K562 (cell line): ENCODE measurements around the gene KRTAP25-1. TPM values are rescaled to one million over a fixed set of nuclear protein-coding genes. Genes with fewer than 3 reads are reported as not detected.

Experiments
- ATAC-seq: fragments of 200-7000 bp; cut with Tn5 transposase; 3 replicates; pipeline ENCODE4 v1.9.1; 2020; ENCODE audit warnings: moderate library complexity
- BruUV-seq: library from RNA; stranded (reverse); fragments of 400-500 nt; replicated peaks from 2 replicates; lab custom pipeline; 2021; lab: Mats Ljungman, UMichigan
- CTCF ChIA-PET: fragments of 300-600 bp; formaldehyde crosslinking; extraction: SDS; loops from one replicate; lab custom pipeline; 2021; ENCODE audit warnings: low intra/inter-chr PET ratio; lab: Yijun Ruan, JAX
- POLR2A ChIA-PET: fragments of 300-600, 350-650 bp; sonication (Branson Sonifier 250); formaldehyde crosslinking; extraction: SDS; loops from one replicate; lab custom pipeline; 2021; ENCODE audit warnings: antibody characterized with exemption, inconsistent platforms; lab: Yijun Ruan, JAX
- DNase-seq, 4 experiments: peaks; one replicate each; pipeline versions ENCODE4 v3.0.0 to v3.0.0-alpha.2; 2011 to 2018; ENCODE audit warnings: low spot score in 3 of 4, mixed read lengths in 3 of 4; ENCODE audit errors: extremely low read depth in 1 of 4
- FAIRE-seq: peaks from 2 replicates; lab custom pipeline; 2011; peaks lifted over from hg19 to GRCh38; lab: Jason Lieb, UNC
- H2AFZ ChIP-seq: 2 replicates; pipeline ENCODE4 v1.6.0; 2011; ENCODE audit warnings: low read depth, low read length, control low read depth, inconsistent platforms
- H3K27ac ChIP-seq: fragments of 200-600 bp; 3 replicates; pipeline ENCODE4 v1.8.0; 2011; ENCODE audit warnings: low read depth, mild to moderate bottlenecking, control low read depth, inconsistent platforms, low read length, moderate library complexity, mixed read lengths; ENCODE audit errors: extremely low read depth
- H3K27me3 ChIP-seq, 2 experiments: fragments of 300-600 bp in 1 of 2; 2 replicates in 1 of 2; 3 replicates in 1 of 2; pipeline versions ENCODE4 v1.6.0 to v1.8.0; 2011; ENCODE audit warnings: inconsistent platforms in 2 of 2, low read length in 2 of 2, mild to moderate bottlenecking in 1 of 2, mixed read lengths in 1 of 2, moderate library complexity in 1 of 2; ENCODE audit not compliant: control insufficient read depth in 2 of 2, insufficient read depth in 2 of 2
- H3K36me3 ChIP-seq: fragments of 300-600 bp; 3 replicates; pipeline ENCODE4 v1.8.0; 2011; ENCODE audit warnings: mild to moderate bottlenecking, low read length, inconsistent platforms; ENCODE audit not compliant: control insufficient read depth, insufficient read depth
- H3K4me1 ChIP-seq, 2 experiments: fragments of 200-600 bp in 1 of 2; replicated peaks in 1 of 2; 2 replicates in 1 of 2; 3 replicates in 1 of 2; pipeline versions ENCODE4 v1.5.1 to v1.8.0; 2011; ENCODE audit warnings: inconsistent platforms in 2 of 2, low read length in 2 of 2, mild to moderate bottlenecking in 1 of 2, mixed read lengths in 1 of 2, moderate library complexity in 1 of 2; ENCODE audit not compliant: control insufficient read depth in 2 of 2, insufficient read depth in 2 of 2
- H3K4me2 ChIP-seq: 2 replicates; pipeline ENCODE4 v1.6.1; 2011; ENCODE audit warnings: low read length, control low read depth, inconsistent platforms, mixed read lengths; ENCODE audit not compliant: insufficient read depth
- H3K4me3 ChIP-seq: fragments of 200-600 bp; sonication (generic), shearing (Covaris generic); 2 replicates; pipeline ENCODE4 v1.5.1; 2016; ENCODE audit warnings: control low read depth, inconsistent platforms
- H3K79me2 ChIP-seq: fragments of 200-600 bp; 3 replicates; pipeline ENCODE4 v1.8.0; 2011; ENCODE audit warnings: low read length, inconsistent platforms; ENCODE audit not compliant: control insufficient read depth, insufficient read depth
- H3K9ac ChIP-seq, 2 experiments: 2 replicates each; pipeline versions ENCODE4 v1.6.0 to v1.6.1; 2011; ENCODE audit warnings: low read depth in 2 of 2, low read length in 2 of 2, control low read depth in 1 of 2, inconsistent platforms in 1 of 2, mild to moderate bottlenecking in 1 of 2, mixed read lengths in 1 of 2; ENCODE audit not compliant: insufficient read depth in 1 of 2
- H3K9me1 ChIP-seq: one replicate; pipeline ENCODE4 v1.6.0; 2011; ENCODE audit warnings: inconsistent platforms, mild to moderate bottlenecking, low read length, moderate library complexity; ENCODE audit not compliant: control insufficient read depth, insufficient read depth
- H3K9me3 ChIP-seq: replicated peaks from 2 replicates; pipeline ENCODE4 v1.5.1; 2011; ENCODE audit warnings: low read depth, low read length, inconsistent platforms; ENCODE audit not compliant: control insufficient read depth, insufficient read depth
- H4K20me1 ChIP-seq: replicated peaks from 2 replicates; pipeline ENCODE4 v1.6.1; 2011; ENCODE audit warnings: low read length, inconsistent platforms, mixed read lengths; ENCODE audit not compliant: control insufficient read depth, insufficient read depth
- GATAD2B ChIP-seq: fragments of 450-650 bp; IDR thresholded peaks from 2 replicates; pipeline ENCODE4 v1.6.1; 2017; ENCODE audit warnings: mild to moderate bottlenecking, borderline replicate concordance
- HIVEP1 ChIP-seq: fragments of 250-450 bp; sonication (Bioruptor Pico); IDR thresholded peaks from 2 replicates; pipeline ENCODE4 v1.4.0; 2020; ENCODE audit warnings: mild to moderate bottlenecking
- KLF6 ChIP-seq: fragments of 250-450 bp; sonication (Bioruptor Pico); IDR thresholded peaks from 2 replicates; pipeline ENCODE4 v1.4.0; 2020; ENCODE audit warnings: mild to moderate bottlenecking, moderate library complexity, borderline replicate concordance
- MAZ ChIP-seq, 2 experiments: fragments of 450-650 bp in 1 of 2; sonication (generic) in 1 of 2; formaldehyde crosslinking; IDR thresholded peaks in 1 of 2; conservative IDR thresholded peaks in 1 of 2; 2 replicates each; pipeline versions ENCODE4 v1.4.0 to v1.5.0; 2020; ENCODE audit warnings: mild to moderate bottlenecking in 1 of 2, missing genetic modification reagents in 1 of 2
- WGBS: fragments of 100-300 bp; shearing (Covaris generic); methylation state at CpG from one replicate; pipeline ENCODE4 v1.1.6; 2016; ENCODE audit warnings: low coverage, mixed read lengths; ENCODE audit not compliant: insufficient coverage; ENCODE audit errors: missing lambda C conversion rate; 5-methylcytosine and 5-hydroxymethylcytosine counted together
- in situ Hi-C: fragments of 300-500 bp; cut with MboI; formaldehyde crosslinking; loops from 4 replicates; pipeline ENCODE4 v1.15.0; 2018; ENCODE audit warnings: inconsistent platforms, mixed read lengths
- intact Hi-C: fragments of 100-400 bp; cut with micrococcal nuclease; formaldehyde crosslinking; loops from 2 replicates; pipeline ENCODE4 v1.14.2; 2022
- polyA plus RNA-seq, 8 experiments: library from polyadenylated mRNA; depleted of rRNA in 4 of 8; stranded (reverse) in 5 of 8; unstranded in 3 of 8; fragments of >200 nt; fragmentation: Nextera tagmentation in 2 of 8; fragmentation: Illumina TruSeq in 1 of 8; extraction: Ambion mirVana in 2 of 8; extraction: Trizol in 1 of 8; gene quantifications; 2 replicates each; pipeline versions ENCODE4 v1.2.1 to v1.2.3, GENCODE V29; 2011 to 2014; ENCODE audit warnings: inconsistent platforms in 1 of 8, missing spikeins in 1 of 8
- total RNA-seq, 7 experiments: library from RNA; depleted of rRNA in 6 of 7; stranded (reverse); fragments of >200 nt in 6 of 7; fragmentation: Illumina TruSeq in 2 of 7; extraction: Trizol in 2 of 7; gene quantifications; 2 replicates each; pipeline versions ENCODE4 v1.2.1 to v1.2.3, GENCODE V29; 2011 to 2021; ENCODE audit warnings: low replicate concordance in 1 of 7
- TF ChIP-seq, protein P1 (sequence below): fragments of 450-650 bp; IDR thresholded peaks from 2 replicates; pipeline ENCODE4 v1.6.1; 2017; ENCODE audit warnings: antibody characterized with exemption
- TF ChIP-seq, protein P2 (sequence below): fragments of 450-650 bp; IDR thresholded peaks from 2 replicates; pipeline ENCODE4 v1.7.0; 2016; ENCODE audit warnings: borderline replicate concordance

KRTAP25-1 gene
- total and polyA plus RNA-seq, 9 of the 15 experiments (the other 6 are each of a cell fraction or from before 2014, with no cell fraction given), result not detected

DNA sequence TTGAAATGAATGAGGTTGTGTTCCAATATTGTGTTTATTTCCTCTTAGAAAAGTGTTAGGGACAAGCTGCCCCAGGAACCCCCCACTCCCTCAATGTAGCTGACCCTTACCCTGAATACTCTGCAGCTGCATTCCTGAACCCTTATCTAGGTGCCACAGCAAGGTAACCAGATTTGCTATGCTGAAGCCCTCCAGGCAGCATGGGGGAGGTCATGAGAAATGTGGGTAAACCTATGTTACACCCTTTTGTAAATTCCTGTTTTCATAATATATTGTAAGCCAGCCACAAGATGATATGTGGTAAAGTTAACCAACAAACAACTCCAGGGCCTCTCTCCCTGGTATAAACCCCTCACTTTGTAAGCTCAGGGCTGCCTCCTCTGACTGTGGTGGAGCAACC, 45.6 kb downstream of the KRTAP25-1 start (continued):
- no peak for TF ChIP-seq KLF6 (CRISPR knock-in tag)
- no peak for TF ChIP-seq HIVEP1
- TF ChIP-seq, protein P1, sequence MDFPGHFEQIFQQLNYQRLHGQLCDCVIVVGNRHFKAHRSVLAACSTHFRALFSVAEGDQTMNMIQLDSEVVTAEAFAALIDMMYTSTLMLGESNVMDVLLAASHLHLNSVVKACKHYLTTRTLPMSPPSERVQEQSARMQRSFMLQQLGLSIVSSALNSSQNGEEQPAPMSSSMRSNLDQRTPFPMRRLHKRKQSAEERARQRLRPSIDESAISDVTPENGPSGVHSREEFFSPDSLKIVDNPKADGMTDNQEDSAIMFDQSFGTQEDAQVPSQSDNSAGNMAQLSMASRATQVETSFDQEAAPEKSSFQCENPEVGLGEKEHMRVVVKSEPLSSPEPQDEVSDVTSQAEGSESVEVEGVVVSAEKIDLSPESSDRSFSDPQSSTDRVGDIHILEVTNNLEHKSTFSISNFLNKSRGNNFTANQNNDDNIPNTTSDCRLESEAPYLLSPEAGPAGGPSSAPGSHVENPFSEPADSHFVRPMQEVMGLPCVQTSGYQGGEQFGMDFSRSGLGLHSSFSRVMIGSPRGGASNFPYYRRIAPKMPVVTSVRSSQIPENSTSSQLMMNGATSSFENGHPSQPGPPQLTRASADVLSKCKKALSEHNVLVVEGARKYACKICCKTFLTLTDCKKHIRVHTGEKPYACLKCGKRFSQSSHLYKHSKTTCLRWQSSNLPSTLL, result no peak
- TF ChIP-seq, protein P2, sequence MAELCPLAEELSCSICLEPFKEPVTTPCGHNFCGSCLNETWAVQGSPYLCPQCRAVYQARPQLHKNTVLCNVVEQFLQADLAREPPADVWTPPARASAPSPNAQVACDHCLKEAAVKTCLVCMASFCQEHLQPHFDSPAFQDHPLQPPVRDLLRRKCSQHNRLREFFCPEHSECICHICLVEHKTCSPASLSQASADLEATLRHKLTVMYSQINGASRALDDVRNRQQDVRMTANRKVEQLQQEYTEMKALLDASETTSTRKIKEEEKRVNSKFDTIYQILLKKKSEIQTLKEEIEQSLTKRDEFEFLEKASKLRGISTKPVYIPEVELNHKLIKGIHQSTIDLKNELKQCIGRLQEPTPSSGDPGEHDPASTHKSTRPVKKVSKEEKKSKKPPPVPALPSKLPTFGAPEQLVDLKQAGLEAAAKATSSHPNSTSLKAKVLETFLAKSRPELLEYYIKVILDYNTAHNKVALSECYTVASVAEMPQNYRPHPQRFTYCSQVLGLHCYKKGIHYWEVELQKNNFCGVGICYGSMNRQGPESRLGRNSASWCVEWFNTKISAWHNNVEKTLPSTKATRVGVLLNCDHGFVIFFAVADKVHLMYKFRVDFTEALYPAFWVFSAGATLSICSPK, result no peak
- TF ChIP-seq GATAD2B, result no peak

DNA sequence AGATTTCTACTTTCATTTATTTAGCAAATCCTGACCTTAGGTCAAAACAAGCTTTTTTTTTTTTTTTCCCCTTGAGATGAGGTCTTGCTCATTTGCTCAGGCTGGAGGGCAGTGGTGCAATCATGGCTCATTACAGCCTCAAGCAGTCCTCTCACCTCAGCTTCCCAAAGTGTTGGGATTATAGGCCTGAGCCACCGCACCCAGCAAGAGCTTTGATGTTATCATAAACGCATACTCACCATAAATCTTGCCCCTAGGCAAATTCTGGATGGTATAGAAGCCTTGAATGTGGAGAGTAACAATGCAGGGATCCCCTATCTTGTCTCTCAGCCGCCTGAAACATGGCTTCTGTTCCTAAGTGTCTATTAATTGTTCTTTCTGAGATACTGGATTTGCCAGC, 48.7 kb downstream of the KRTAP25-1 start:
- no peak for FAIRE-seq
- WGBS, result 0% methylated on average over 3 of the region's 3 CpGs

More for the DNA sequence above, 48.7 kb downstream of the KRTAP25-1 start:
- no peak for TF ChIP-seq MAZ (CRISPR knock-in tag; conservative IDR thresholded peaks at IDR 0.05 in 1 of 2, IDR thresholded peaks at IDR 0.05 in 1 of 2)
- TF ChIP-seq, all 486 proteins: peak for 0
- no TSS peak for BruUV-seq
- H3K9me1 ChIP-seq, result no peaks in the 10 kb centered on the region
- ChIA-PET CTCF (interaction anchor here (0.7 kb wide), 1 partner anchor 11 kb away, joined by 3 read pairs; no protein-coding TSS in a partner anchor), POLR2A (no interaction called here)
- H3K9me3 ChIP-seq, result no peaks in the 10 kb centered on the region
- in situ Hi-C loops, result no loop called here
- no peaks in the 10 kb centered on the region for H3K79me2 ChIP-seq
- intact Hi-C loops, result no loop called here
- H3K4me3 ChIP-seq, result no peak overlapping the region
- no peaks in the 10 kb centered on the region for H4K20me1 ChIP-seq
- H3K4me2 ChIP-seq, result no peak overlapping the region
- ATAC-seq (no peak), DNase-seq (no peak)
- H3K4me1 ChIP-seq, result no peaks in the 10 kb centered on the region
- H2AFZ ChIP-seq, result no peak overlapping the region
- no peak overlapping the region for H3K27ac ChIP-seq
- H3K36me3 ChIP-seq, result no peaks in the 10 kb centered on the region
- no peak overlapping the region for H3K9ac ChIP-seq
- no peaks in the 10 kb centered on the region for H3K27me3 ChIP-seq

Other genes with a start within 250 kb of the KRTAP25-1 start
Only the 7 nearest of the 16 such genes appear.
- gene CLDN8, start 73.4 kb downstream of the KRTAP25-1 start, total RNA-seq (2014; rRNA removed), result not detected in 2 replicates
- not detected in 2 replicates for gene CLDN8, start 73.4 kb downstream of the KRTAP25-1 start, total RNA-seq (2014; rRNA removed; fragmentation: Illumina TruSeq; extraction: Trizol)
- gene CLDN8, start 73.4 kb downstream of the KRTAP25-1 start, total RNA-seq (2015; rRNA removed; fragmentation: Illumina TruSeq; extraction: Trizol), result not detected in 2 replicates
- not detected in 2 replicates for gene CLDN8, start 73.4 kb downstream of the KRTAP25-1 start, total RNA-seq (2021)
- gene CLDN8, start 73.4 kb downstream of the KRTAP25-1 start, polyA plus RNA-seq (2011; rRNA removed), result not detected in 2 replicates
- not detected in 2 replicates for gene CLDN8, start 73.4 kb downstream of the KRTAP25-1 start, polyA plus RNA-seq (2014; fragmentation: Illumina TruSeq; extraction: Trizol)
- not detected for gene CLDN8, start 73.4 kb downstream of the KRTAP25-1 start, polyA plus RNA-seq (2014; fragmentation: Nextera tagmentation; extraction: Ambion mirVana)
- gene CLDN8, start 73.4 kb downstream of the KRTAP25-1 start, polyA plus RNA-seq (2014; rRNA removed), result not detected in 2 replicates
- not detected in 2 replicates for gene KRTAP24-1, start 6.6 kb downstream of the KRTAP25-1 start, total RNA-seq (2014; rRNA removed)
- gene KRTAP24-1, start 6.6 kb downstream of the KRTAP25-1 start, total RNA-seq (2014; rRNA removed; fragmentation: Illumina TruSeq; extraction: Trizol), result not detected in 2 replicates
- not detected in 2 replicates for gene KRTAP24-1, start 6.6 kb downstream of the KRTAP25-1 start, total RNA-seq (2015; rRNA removed; fragmentation: Illumina TruSeq; extraction: Trizol)
- gene KRTAP24-1, start 6.6 kb downstream of the KRTAP25-1 start, total RNA-seq (2021), result not detected in 2 replicates
- not detected in 2 replicates for gene KRTAP24-1, start 6.6 kb downstream of the KRTAP25-1 start, polyA plus RNA-seq (2011; rRNA removed)
- not detected in 2 replicates for gene KRTAP24-1, start 6.6 kb downstream of the KRTAP25-1 start, polyA plus RNA-seq (2014; fragmentation: Illumina TruSeq; extraction: Trizol)
- gene KRTAP24-1, start 6.6 kb downstream of the KRTAP25-1 start, polyA plus RNA-seq (2014; fragmentation: Nextera tagmentation; extraction: Ambion mirVana), result not detected
- gene KRTAP24-1, start 6.6 kb downstream of the KRTAP25-1 start, polyA plus RNA-seq (2014; rRNA removed), result not detected in 2 replicates
- not detected in 2 replicates for gene KRTAP26-1, start 30.8 kb upstream of the KRTAP25-1 start, total RNA-seq (2014; rRNA removed)
- gene KRTAP26-1, start 30.8 kb upstream of the KRTAP25-1 start, total RNA-seq (2014; rRNA removed; fragmentation: Illumina TruSeq; extraction: Trizol), result not detected in 2 replicates
- gene KRTAP26-1, start 30.8 kb upstream of the KRTAP25-1 start, total RNA-seq (2015; rRNA removed; fragmentation: Illumina TruSeq; extraction: Trizol), result not detected in 2 replicates
- not detected in 2 replicates for gene KRTAP26-1, start 30.8 kb upstream of the KRTAP25-1 start, total RNA-seq (2021)
- gene KRTAP26-1, start 30.8 kb upstream of the KRTAP25-1 start, polyA plus RNA-seq (2011; rRNA removed), result not detected in 2 replicates
- gene KRTAP26-1, start 30.8 kb upstream of the KRTAP25-1 start, polyA plus RNA-seq (2014; fragmentation: Illumina TruSeq; extraction: Trizol), result not detected in 2 replicates
- not detected for gene KRTAP26-1, start 30.8 kb upstream of the KRTAP25-1 start, polyA plus RNA-seq (2014; fragmentation: Nextera tagmentation; extraction: Ambion mirVana)
- not detected in 2 replicates for gene KRTAP26-1, start 30.8 kb upstream of the KRTAP25-1 start, polyA plus RNA-seq (2014; rRNA removed)
- not detected in 2 replicates for gene KRTAP27-1, start 48.2 kb upstream of the KRTAP25-1 start, total RNA-seq (2014; rRNA removed)
- gene KRTAP27-1, start 48.2 kb upstream of the KRTAP25-1 start, total RNA-seq (2014; rRNA removed; fragmentation: Illumina TruSeq; extraction: Trizol), result not detected in 2 replicates
- gene KRTAP27-1, start 48.2 kb upstream of the KRTAP25-1 start, total RNA-seq (2015; rRNA removed; fragmentation: Illumina TruSeq; extraction: Trizol), result not detected in 2 replicates
- not detected in 2 replicates for gene KRTAP27-1, start 48.2 kb upstream of the KRTAP25-1 start, total RNA-seq (2021)
- gene KRTAP27-1, start 48.2 kb upstream of the KRTAP25-1 start, polyA plus RNA-seq (2011; rRNA removed), result not detected in 2 replicates
- not detected in 2 replicates for gene KRTAP27-1, start 48.2 kb upstream of the KRTAP25-1 start, polyA plus RNA-seq (2014; fragmentation: Illumina TruSeq; extraction: Trizol)
- gene KRTAP27-1, start 48.2 kb upstream of the KRTAP25-1 start, polyA plus RNA-seq (2014; fragmentation: Nextera tagmentation; extraction: Ambion mirVana), result not detected
- not detected in 2 replicates for gene KRTAP27-1, start 48.2 kb upstream of the KRTAP25-1 start, polyA plus RNA-seq (2014; rRNA removed)
- not detected in 2 replicates for gene KRTAP23-1, start 59.1 kb upstream of the KRTAP25-1 start, total RNA-seq (2014; rRNA removed)
- gene KRTAP23-1, start 59.1 kb upstream of the KRTAP25-1 start, total RNA-seq (2014; rRNA removed; fragmentation: Illumina TruSeq; extraction: Trizol), result not detected in 2 replicates
- not detected in 2 replicates for gene KRTAP23-1, start 59.1 kb upstream of the KRTAP25-1 start, total RNA-seq (2015; rRNA removed; fragmentation: Illumina TruSeq; extraction: Trizol)
- gene KRTAP23-1, start 59.1 kb upstream of the KRTAP25-1 start, total RNA-seq (2021), result not detected in 2 replicates
- not detected in 2 replicates for gene KRTAP23-1, start 59.1 kb upstream of the KRTAP25-1 start, polyA plus RNA-seq (2011; rRNA removed)
- not detected in 2 replicates for gene KRTAP23-1, start 59.1 kb upstream of the KRTAP25-1 start, polyA plus RNA-seq (2014; fragmentation: Illumina TruSeq; extraction: Trizol)
- not detected for gene KRTAP23-1, start 59.1 kb upstream of the KRTAP25-1 start, polyA plus RNA-seq (2014; fragmentation: Nextera tagmentation; extraction: Ambion mirVana)
- gene KRTAP23-1, start 59.1 kb upstream of the KRTAP25-1 start, polyA plus RNA-seq (2014; rRNA removed), result not detected in 2 replicates
- not detected in 2 replicates for gene KRTAP13-2, start 82.8 kb upstream of the KRTAP25-1 start, total RNA-seq (2014; rRNA removed)
- gene KRTAP13-2, start 82.8 kb upstream of the KRTAP25-1 start, total RNA-seq (2014; rRNA removed; fragmentation: Illumina TruSeq; extraction: Trizol), result not detected in 2 replicates
- not detected in 2 replicates for gene KRTAP13-2, start 82.8 kb upstream of the KRTAP25-1 start, total RNA-seq (2015; rRNA removed; fragmentation: Illumina TruSeq; extraction: Trizol)
- not detected in 2 replicates for gene KRTAP13-2, start 82.8 kb upstream of the KRTAP25-1 start, total RNA-seq (2021)
- gene KRTAP13-2, start 82.8 kb upstream of the KRTAP25-1 start, polyA plus RNA-seq (2011; rRNA removed), result not detected in 2 replicates
- not detected in 2 replicates for gene KRTAP13-2, start 82.8 kb upstream of the KRTAP25-1 start, polyA plus RNA-seq (2014; fragmentation: Illumina TruSeq; extraction: Trizol)
- not detected for gene KRTAP13-2, start 82.8 kb upstream of the KRTAP25-1 start, polyA plus RNA-seq (2014; fragmentation: Nextera tagmentation; extraction: Ambion mirVana)
- gene KRTAP13-2, start 82.8 kb upstream of the KRTAP25-1 start, polyA plus RNA-seq (2014; rRNA removed), result not detected in 2 replicates
- gene KRTAP13-1, start 106.5 kb upstream of the KRTAP25-1 start, total RNA-seq (2014; rRNA removed), result not detected in 2 replicates
- not detected in 2 replicates for gene KRTAP13-1, start 106.5 kb upstream of the KRTAP25-1 start, total RNA-seq (2014; rRNA removed; fragmentation: Illumina TruSeq; extraction: Trizol)
- not detected in 2 replicates for gene KRTAP13-1, start 106.5 kb upstream of the KRTAP25-1 start, total RNA-seq (2015; rRNA removed; fragmentation: Illumina TruSeq; extraction: Trizol)
- gene KRTAP13-1, start 106.5 kb upstream of the KRTAP25-1 start, total RNA-seq (2021), result not detected in 2 replicates
- not detected in 2 replicates for gene KRTAP13-1, start 106.5 kb upstream of the KRTAP25-1 start, polyA plus RNA-seq (2011; rRNA removed)
- gene KRTAP13-1, start 106.5 kb upstream of the KRTAP25-1 start, polyA plus RNA-seq (2014; fragmentation: Illumina TruSeq; extraction: Trizol), result not detected in 2 replicates
- gene KRTAP13-1, start 106.5 kb upstream of the KRTAP25-1 start, polyA plus RNA-seq (2014; fragmentation: Nextera tagmentation; extraction: Ambion mirVana), result not detected
- gene KRTAP13-1, start 106.5 kb upstream of the KRTAP25-1 start, polyA plus RNA-seq (2014; rRNA removed), result not detected in 2 replicates